ENCODE measurements around the gene DEPDC1B. TPM values are rescaled to one million over a fixed set of nuclear protein-coding genes. Genes with fewer than 3 reads are reported as not detected.

Gene DEPDC1B
- total and polyA plus RNA-seq, 2 of the 8 experiments (the other 6 are each of a cell fraction or from before 2014, with no cell fraction given) = 30.8 to 67.4 TPM

DNA sequence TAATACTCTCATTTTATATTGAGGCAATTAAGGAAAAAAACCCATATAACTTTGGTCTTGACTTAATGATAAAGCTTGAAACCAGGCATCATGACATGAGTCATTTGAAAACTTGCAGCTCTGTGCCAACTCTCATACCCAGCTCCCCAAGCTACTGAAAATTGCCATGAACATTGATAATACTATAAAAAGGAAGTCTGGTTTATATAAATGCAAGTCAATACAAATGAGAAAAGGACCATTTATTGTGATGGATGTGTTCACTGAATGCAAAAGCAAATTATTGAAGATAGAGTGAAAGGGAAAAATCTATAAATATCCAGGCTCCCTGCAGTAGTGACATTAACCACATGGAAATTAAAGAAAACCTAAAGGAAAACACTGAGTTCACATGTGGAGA is 116.3 kb downstream of the DEPDC1B start:
- Histone ChIP-seq H3K79me2 (ENCODE audit: control insufficient read depth in 1 of 2, insufficient read depth in 2 of 2, low read length in 2 of 2) (no peaks in the 10 kb centered on the region), H2BK12ac (ENCODE audit: low read depth, low read length) (no peak overlapping the region), H3K79me1 (ENCODE audit: low read depth, low read length) (no peaks in the 10 kb centered on the region), H3K23me2 (ENCODE audit: low read depth, low read length) (no peaks in the 10 kb centered on the region), H3K4me1 (replicated peaks in 1 of 4; ENCODE audit: control insufficient read depth in 3 of 4, insufficient read depth in 4 of 4, low read length in 3 of 4) (no peaks in the 10 kb centered on the region), H4K91ac (replicated peaks; ENCODE audit: insufficient read length, low read length) (no peak overlapping the region), H3K18ac (ENCODE audit: extremely low read depth, low read length) (no peak overlapping the region), H2BK15ac (ENCODE audit: low read length) (no peak overlapping the region), H2AK5ac (ENCODE audit: low read depth, low read length) (no peak overlapping the region), H3K27ac (ENCODE audit: low read depth, low read length) (no peak overlapping the region), H3K23ac (ENCODE audit: insufficient read length) (no peak overlapping the region), H2AFZ (ENCODE audit: low read length) (no peak overlapping the region), H3K14ac (ENCODE audit: insufficient read length) (no peak overlapping the region), H2BK20ac (ENCODE audit: low read length) (no peak overlapping the region), H3K4ac (replicated peaks; ENCODE audit: insufficient read length, low read depth, low read length) (no peak overlapping the region), H3K36me3 (ENCODE audit: control insufficient read depth in 2 of 4, insufficient read depth in 4 of 4, low read length in 3 of 4) (no peaks in the 10 kb centered on the region), H2BK5ac (ENCODE audit: low read depth, low read length) (no peak overlapping the region), H2BK120ac (replicated peaks; ENCODE audit: low read depth, low read length) (no peak overlapping the region), H3K4me3 (ENCODE audit: extremely low read depth in 1 of 4, insufficient read depth in 2 of 4, low read depth in 3 of 4, low read length in 4 of 4) (no peak overlapping the region), H3K27me3 (replicated peaks in 1 of 4; ENCODE audit: control insufficient read depth in 3 of 4, extremely low read depth in 1 of 4, insufficient read depth in 3 of 4, low read length in 3 of 4) (no peaks in the 10 kb centered on the region), H3K4me2 (ENCODE audit: insufficient read depth in 1 of 2, low read depth in 2 of 2, low read length in 2 of 2) (no peak overlapping the region), H4K5ac (ENCODE audit: insufficient read length, low read depth, low read length) (no peak overlapping the region), H4K20me1 (replicated peaks in 1 of 2; ENCODE audit: control insufficient read depth in 1 of 2, insufficient read depth in 2 of 2, low read length in 2 of 2) (no peaks in the 10 kb centered on the region), H3K9me3 (ENCODE audit: insufficient read depth in 2 of 2, low read depth in 1 of 2, low read length in 1 of 2) (0 out of 4 replicates have a peak, but pooled peaks cover 0 to 5% of the 10 kb centered on the region in 2 experiments), H3K56ac (replicated peaks; ENCODE audit: insufficient read length, low read depth, low read length) (no peak overlapping the region), H3K9ac (replicated peaks in 1 of 4; ENCODE audit: extremely low read depth in 1 of 4, low read depth in 3 of 4, low read length in 3 of 4) (no peak overlapping the region), H4K8ac (ENCODE audit: extremely low read depth, insufficient read depth, low read length) (no peak overlapping the region)
- ChIA-PET POLR2A (ENCODE audit: partially characterized antibody) (interaction anchor here (0.6 kb wide), 1 partner anchor 270 kb away, joined by 3 read pairs; no protein-coding TSS in a partner anchor), CTCF (ENCODE audit: partially characterized antibody) (interaction anchor here (1.9 kb wide), 1 partner anchor 288 kb away, joined by 6 read pairs; no protein-coding TSS in a partner anchor)
- DNase-seq (ENCODE audit: low read depth in 1 of 2, low spot score in 2 of 2) (no peak), FAIRE-seq (no peak)
- TF ChIP-seq SP1 (IDR thresholded peaks at IDR 0.05; ENCODE audit: low read depth, low read length) (no peak), KDM1A (IDR thresholded peaks at IDR 0.05; ENCODE audit: borderline replicate concordance, low read length) (no peak), TBP (IDR thresholded peaks at IDR 0.05; ENCODE audit: low read depth, low read length) (no peak), CHD2 (IDR thresholded peaks at IDR 0.05; ENCODE audit: low read length) (no peak)

Data from H1 (cell line).